ACC112 (cell line): ENCODE data around the gene HECTD4.
"Not testable (repeated sequence)": the region's sequence is repeated elsewhere in the genome, so short reads cannot be mapped to it uniquely, and the experiment has no call there.

ENCODE experiments used
- H2AFZ ChIP-seq: fragments of 200-600 bp; sonication (generic); one replicate; pipeline ENCODE4 v1.6.0; 2017; ENCODE audit warnings: antibody characterized with exemption, low read length; ENCODE audit not compliant: unreplicated experiment
- H3K27ac ChIP-seq: fragments of 200-600 bp; sonication (generic); 2 replicates; pipeline ENCODE4 v1.5.1; 2014; ENCODE audit warnings: low read depth, mild to moderate bottlenecking, antibody characterized with exemption, low read length, moderate library complexity
- H3K27me3 ChIP-seq: fragments of 200-600 bp; sonication (generic); 2 replicates; pipeline ENCODE4 v1.6.1; 2014; ENCODE audit warnings: mild to moderate bottlenecking, antibody characterized with exemption, low read length, moderate library complexity, mixed read lengths; ENCODE audit not compliant: insufficient read depth
- H3K36me3 ChIP-seq: fragments of 200-600 bp; sonication (generic); 2 replicates; pipeline ENCODE4 v1.6.1; 2016; ENCODE audit warnings: mild to moderate bottlenecking, antibody characterized with exemption, low read length, moderate library complexity, mixed read lengths; ENCODE audit not compliant: insufficient read depth
- H3K4me1 ChIP-seq: fragments of 200-600 bp; sonication (generic); one replicate; pipeline ENCODE4 v1.6.1; 2016; ENCODE audit warnings: low read length, mixed read lengths; ENCODE audit not compliant: insufficient read depth, unreplicated experiment, control insufficient read depth
- H3K4me3 ChIP-seq: fragments of 200-600 bp; sonication (generic); 2 replicates; pipeline ENCODE4 v1.5.1; 2014; ENCODE audit warnings: mild to moderate bottlenecking, low read depth, low read length
- H3K79me2 ChIP-seq: fragments of 200-600 bp; sonication (generic); one replicate; pipeline ENCODE4 v1.6.0; 2016; ENCODE audit warnings: low read length; ENCODE audit not compliant: control insufficient read depth, unreplicated experiment, insufficient read depth

Gene HECTD4

GRCh38 chr12:112238441-112238840 is 143.8 kb downstream of the HECTD4 start:
- peaks cover 17% of the 10 kb centered on the region for H3K36me3 ChIP-seq
- H3K4me3 ChIP-seq, result no peak overlapping the region
- no peaks in the 10 kb centered on the region for H3K27me3 ChIP-seq
- H3K4me1 ChIP-seq, result no peaks in the 10 kb centered on the region
- no peak overlapping the region for H2AFZ ChIP-seq
- H3K79me2 ChIP-seq, result no peaks in the 10 kb centered on the region
- H3K27ac ChIP-seq, result no peak overlapping the region

- no peaks in the 10 kb centered on the region for H3K27me3 ChIP-seq
- no peak overlapping the region for H3K27ac ChIP-seq
- H3K36me3 ChIP-seq, result peaks cover 14% of the 10 kb centered on the region; the same call in 1 of the 2 replicates
Observed at GRCh38 chr12:112236786-112237185, 145.4 kb downstream of the HECTD4 start.

GRCh38 chr12:112236386-112236785 is 145.8 kb downstream of the HECTD4 start:
- Histone ChIP-seq H3K4me1 (no peaks in the 10 kb centered on the region), H3K36me3 (peaks cover 14% of the 10 kb centered on the region; the same call in 1 of the 2 replicates), H2AFZ (no peak overlapping the region), H3K4me3 (no peak overlapping the region), H3K27ac (no peak overlapping the region), H3K27me3 (no peaks in the 10 kb centered on the region), H3K79me2 (no peaks in the 10 kb centered on the region)

More at GRCh38 chr12:112236786-112237185, 145.4 kb downstream of the HECTD4 start:
- Histone ChIP-seq H3K4me3 (no peak overlapping the region), H3K4me1 (no peaks in the 10 kb centered on the region), H2AFZ (no peak overlapping the region), H3K79me2 (no peaks in the 10 kb centered on the region)

- Histone ChIP-seq H3K36me3 (peaks cover 21% of the 10 kb centered on the region; the same call in 1 of the 2 replicates), H3K79me2 (no peaks in the 10 kb centered on the region), H3K4me1 (no peaks in the 10 kb centered on the region), H2AFZ (no peak overlapping the region), H3K4me3 (no peak overlapping the region), H3K27me3 (no peaks in the 10 kb centered on the region), H3K27ac (no peak overlapping the region)
Observed at GRCh38 chr12:112234303-112234702, 147.9 kb downstream of the HECTD4 start.

GRCh38 chr12:112233242-112233641 is 149.0 kb downstream of the HECTD4 start:
- H3K36me3 ChIP-seq, result peaks cover 22% of the 10 kb centered on the region
- H3K4me1 ChIP-seq, result no peaks in the 10 kb centered on the region

DNA sequence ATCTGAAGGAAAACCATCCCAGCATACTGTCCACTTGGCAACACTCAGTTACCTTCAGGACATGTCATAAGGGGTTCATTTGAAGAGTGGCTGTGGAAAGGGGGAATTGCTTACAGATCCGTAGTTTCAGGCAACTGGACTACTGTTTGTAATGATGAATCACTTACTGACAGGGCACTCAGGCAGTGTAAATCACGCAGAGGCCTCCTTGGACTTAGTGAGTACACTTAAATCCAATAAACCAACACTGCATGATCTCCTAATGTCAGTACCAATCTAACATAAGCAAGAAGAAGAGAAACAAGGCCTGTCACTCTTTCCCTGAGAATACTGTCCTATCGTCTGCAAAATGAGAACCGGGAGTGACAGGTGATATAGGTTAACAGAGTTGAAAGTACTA is 152.1 kb downstream of the HECTD4 start:
- Histone ChIP-seq H3K79me2 (no peaks in the 10 kb centered on the region), H3K4me1 (no peaks in the 10 kb centered on the region), H3K36me3 (peaks cover 18% of the 10 kb centered on the region), H3K27me3 (no peaks in the 10 kb centered on the region), H2AFZ (no peak overlapping the region), H3K27ac (no peak overlapping the region), H3K4me3 (no peak overlapping the region)

More at GRCh38 chr12:112233242-112233641, 149.0 kb downstream of the HECTD4 start:
- Histone ChIP-seq H3K4me3 (no peak overlapping the region), H3K27ac (no peak overlapping the region), H3K27me3 (no peaks in the 10 kb centered on the region), H2AFZ (no peak overlapping the region), H3K79me2 (no peaks in the 10 kb centered on the region)

DNA sequence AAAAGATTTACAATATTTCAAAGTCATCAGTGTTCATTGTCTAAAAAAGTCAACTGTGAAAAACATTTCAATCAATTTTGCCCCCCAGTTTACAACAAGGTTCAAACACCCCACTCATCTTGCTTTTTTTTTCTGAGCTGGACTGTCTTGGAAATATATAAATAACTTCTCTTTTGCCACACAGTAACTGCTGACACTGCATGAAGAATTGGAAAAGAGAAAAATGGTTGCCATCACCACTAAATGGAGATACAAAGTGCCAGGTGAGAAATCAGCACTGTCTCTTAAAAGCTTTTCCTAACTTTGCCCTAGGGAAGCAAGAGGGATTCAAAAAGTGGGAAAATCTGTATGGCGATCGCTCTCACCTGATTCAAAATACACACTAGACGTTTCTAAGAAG is 155.5 kb downstream of the HECTD4 start:
- H3K27me3 ChIP-seq, result no peaks in the 10 kb centered on the region
- H3K36me3 ChIP-seq, result peaks cover 10% of the 10 kb centered on the region
- no peaks in the 10 kb centered on the region for H3K4me1 ChIP-seq

GRCh38 chr12:112220628-112221027 is 161.6 kb downstream of the HECTD4 start:
- not testable (repeated sequence) for H3K4me3 ChIP-seq, H3K27ac ChIP-seq, H3K36me3 ChIP-seq, H3K79me2 ChIP-seq, H2AFZ ChIP-seq, H3K27me3 ChIP-seq
- peaks cover 15% of the 10 kb centered on the region for H3K4me1 ChIP-seq

More for the DNA sequence above, 155.5 kb downstream of the HECTD4 start:
- Histone ChIP-seq H3K4me3 (no peak overlapping the region), H2AFZ (no peak overlapping the region), H3K27ac (no peak overlapping the region), H3K79me2 (no peaks in the 10 kb centered on the region)

DNA sequence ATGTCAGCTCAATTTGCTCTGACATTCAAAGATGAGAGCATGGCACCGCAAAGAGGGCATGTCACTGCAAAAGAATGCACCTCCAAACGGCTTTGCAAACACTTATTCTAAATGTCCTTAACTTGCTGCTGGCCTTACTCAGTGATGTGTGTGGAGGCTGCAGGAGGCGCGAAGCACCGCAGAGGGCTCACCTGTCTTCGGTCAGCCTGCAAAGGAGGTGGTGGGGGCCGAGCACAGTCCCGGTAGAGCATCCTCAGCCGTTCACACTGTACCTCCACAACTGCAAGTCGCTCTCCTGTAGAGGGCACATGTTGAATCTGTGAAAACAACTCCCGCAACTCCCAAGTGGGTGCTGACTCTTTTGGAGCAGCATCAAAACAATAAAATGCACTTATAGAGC is 163.0 kb downstream of the HECTD4 start:
- peaks cover 15% of the 10 kb centered on the region for H3K4me1 ChIP-seq
- H3K4me3 ChIP-seq, result no peak overlapping the region
- H3K79me2 ChIP-seq, result no peaks in the 10 kb centered on the region
- no peaks in the 10 kb centered on the region for H3K27me3 ChIP-seq
- H3K36me3 ChIP-seq, result no peaks in the 10 kb centered on the region
- no peak overlapping the region for H3K27ac ChIP-seq
- no peak overlapping the region for H2AFZ ChIP-seq

DNA sequence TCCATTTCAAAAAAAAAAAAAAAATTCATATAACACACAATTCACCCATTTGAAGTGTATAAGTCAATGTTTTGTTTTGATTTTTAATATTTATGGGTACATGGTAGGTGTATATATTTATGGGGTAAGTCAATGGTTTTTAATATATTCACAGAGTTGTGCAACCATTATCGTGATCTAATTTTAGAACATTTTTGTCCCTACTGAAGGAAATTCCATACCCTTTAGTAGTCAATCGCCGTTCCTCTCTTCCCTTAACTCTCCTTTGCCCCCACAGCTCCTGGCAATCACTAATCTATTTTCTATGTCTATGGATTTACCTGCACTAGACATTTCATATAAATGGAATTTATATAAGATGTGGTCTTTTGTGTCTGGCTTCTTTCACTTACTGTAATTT is 164.1 kb downstream of the HECTD4 start:
- no peak overlapping the region for H2AFZ ChIP-seq
- H3K4me1 ChIP-seq, result peaks cover 15% of the 10 kb centered on the region
- H3K36me3 ChIP-seq, result no peaks in the 10 kb centered on the region
- no peaks in the 10 kb centered on the region for H3K27me3 ChIP-seq
- H3K4me3 ChIP-seq, result no peak overlapping the region
- H3K79me2 ChIP-seq, result no peaks in the 10 kb centered on the region
- no peak overlapping the region for H3K27ac ChIP-seq

- Histone ChIP-seq H3K79me2 (no peaks in the 10 kb centered on the region), H3K4me3 (no peak overlapping the region), H3K36me3 (no peaks in the 10 kb centered on the region), H3K27me3 (no peaks in the 10 kb centered on the region), H3K4me1 (peaks cover 15% of the 10 kb centered on the region), H3K27ac (no peak overlapping the region), H2AFZ (no peak overlapping the region)
Observed at GRCh38 chr12:112217647-112218046, 164.6 kb downstream of the HECTD4 start.
